ENCODE results near the gene GPC6.

DNA sequence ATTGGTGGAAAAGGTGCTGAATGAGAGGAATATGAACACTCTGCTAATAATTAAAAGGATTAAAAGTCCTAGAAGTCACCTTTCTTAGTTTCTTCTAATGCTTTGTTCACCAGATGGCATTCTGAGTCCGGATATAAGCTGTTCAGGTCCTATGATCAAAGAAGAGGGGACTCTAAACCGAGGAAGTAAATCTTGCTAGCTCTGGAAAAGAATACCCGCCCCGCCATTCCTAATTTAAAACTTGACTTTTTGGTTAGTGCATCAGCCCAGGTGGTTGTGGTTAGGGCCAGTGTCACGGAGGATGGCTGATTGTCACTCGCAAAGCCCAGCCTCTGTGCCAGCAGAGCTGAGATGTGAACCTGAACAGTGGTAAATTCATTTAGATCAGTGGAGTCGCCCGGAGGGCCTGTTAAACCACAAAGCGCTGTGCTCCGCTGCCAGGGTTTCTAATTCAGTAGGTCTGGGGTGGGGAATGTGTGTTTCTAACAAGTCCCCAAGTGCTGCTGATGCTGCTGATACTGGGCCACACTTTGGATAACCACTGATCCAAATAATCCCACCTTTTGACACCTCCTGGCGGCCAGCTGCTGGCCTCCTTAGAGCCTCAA lies 827.5 kb downstream of the GPC6 start:
- TF ChIP-seq, protein P1, sequence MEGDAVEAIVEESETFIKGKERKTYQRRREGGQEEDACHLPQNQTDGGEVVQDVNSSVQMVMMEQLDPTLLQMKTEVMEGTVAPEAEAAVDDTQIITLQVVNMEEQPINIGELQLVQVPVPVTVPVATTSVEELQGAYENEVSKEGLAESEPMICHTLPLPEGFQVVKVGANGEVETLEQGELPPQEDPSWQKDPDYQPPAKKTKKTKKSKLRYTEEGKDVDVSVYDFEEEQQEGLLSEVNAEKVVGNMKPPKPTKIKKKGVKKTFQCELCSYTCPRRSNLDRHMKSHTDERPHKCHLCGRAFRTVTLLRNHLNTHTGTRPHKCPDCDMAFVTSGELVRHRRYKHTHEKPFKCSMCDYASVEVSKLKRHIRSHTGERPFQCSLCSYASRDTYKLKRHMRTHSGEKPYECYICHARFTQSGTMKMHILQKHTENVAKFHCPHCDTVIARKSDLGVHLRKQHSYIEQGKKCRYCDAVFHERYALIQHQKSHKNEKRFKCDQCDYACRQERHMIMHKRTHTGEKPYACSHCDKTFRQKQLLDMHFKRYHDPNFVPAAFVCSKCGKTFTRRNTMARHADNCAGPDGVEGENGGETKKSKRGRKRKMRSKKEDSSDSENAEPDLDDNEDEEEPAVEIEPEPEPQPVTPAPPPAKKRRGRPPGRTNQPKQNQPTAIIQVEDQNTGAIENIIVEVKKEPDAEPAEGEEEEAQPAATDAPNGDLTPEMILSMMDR (tag by site-specific recombination; IDR thresholded peaks at IDR 0.05): no peak
- TF ChIP-seq ZNF626 (tag by site-specific recombination; IDR thresholded peaks at IDR 0.05): no peak
- no peak for TF ChIP-seq GLIS1 (tag by site-specific recombination; IDR thresholded peaks at IDR 0.05)
- TF ChIP-seq ZNF266 (tag by site-specific recombination; IDR thresholded peaks at IDR 0.05; ENCODE audit: low read depth): no peak
